ENCODE data around the gene PRSS56. TPM values are rescaled to one million over a fixed set of nuclear protein-coding genes. Genes with fewer than 3 reads are reported as not detected.

Gene PRSS56
- total RNA-seq, 4 donors from 2014 or later = not detected

DNA sequence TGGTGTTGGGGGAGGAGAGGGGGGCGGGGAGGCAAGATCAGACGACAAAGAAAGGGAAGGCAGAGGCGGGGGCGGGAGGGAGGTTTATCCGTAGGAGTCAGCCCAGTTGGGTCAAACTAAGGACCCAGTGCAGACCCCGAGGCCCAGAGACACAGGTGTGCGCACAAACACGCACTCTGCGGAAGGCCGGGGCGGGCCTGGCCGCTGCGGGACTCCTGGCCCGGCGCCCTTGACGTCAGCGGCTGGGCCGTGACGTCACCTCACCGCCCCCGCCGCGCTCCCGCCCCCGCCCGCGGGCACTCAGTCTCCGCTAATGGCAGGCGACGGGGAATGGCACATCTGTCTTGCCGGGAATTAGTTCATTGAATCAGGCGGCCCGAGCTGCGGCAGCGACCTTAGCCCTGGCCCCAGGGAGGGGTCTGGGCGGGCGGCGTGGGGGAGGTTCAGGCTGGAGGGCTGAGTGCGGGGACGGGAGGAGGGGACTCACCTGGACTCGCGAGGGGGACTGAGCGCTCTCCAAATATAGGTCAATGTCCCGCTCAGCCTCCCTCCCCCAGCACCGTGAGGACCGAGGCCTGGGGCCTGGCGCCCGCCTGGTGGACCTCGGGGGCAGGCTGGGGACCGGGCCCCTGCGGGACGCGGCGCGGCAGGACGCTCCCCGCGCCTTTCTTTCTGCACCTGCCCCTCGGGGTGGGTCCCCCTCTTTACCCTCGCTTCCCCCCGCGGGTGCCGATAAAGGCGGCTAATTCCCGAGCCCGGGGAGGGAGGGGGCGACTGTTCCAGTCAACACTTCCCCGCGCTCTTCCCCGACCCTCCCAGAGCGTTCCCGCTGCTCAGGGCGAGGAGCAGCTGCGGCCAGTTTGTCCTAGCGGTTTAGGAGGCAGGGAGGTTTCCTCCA lies 17.0 kb upstream of the PRSS56 start:
- Histone ChIP-seq H3K4me3 (replicated peaks in 1 of 3) (peak overlapping the region in 2 of 3 donors; percentile 9 to 36), H3K27ac (no peak overlapping the region), H3K27me3 (no peaks in the 10 kb centered on the region), H3K4me1 (peaks cover 8 to 23% of the 10 kb centered on the region in 2 donors), H3K9me3 (no peaks in the 10 kb centered on the region), H3K36me3 (no peaks in the 10 kb centered on the region)
- intact Hi-C loops (cut with DNase I) = no loop called here
- 17 to 22% methylated on average over 13 to 33 of the region's 75 CpGs for WGBS, 2 donors
- peak; percentile 21 to 27 for DNase-seq
- TF ChIP-seq, protein P1, sequence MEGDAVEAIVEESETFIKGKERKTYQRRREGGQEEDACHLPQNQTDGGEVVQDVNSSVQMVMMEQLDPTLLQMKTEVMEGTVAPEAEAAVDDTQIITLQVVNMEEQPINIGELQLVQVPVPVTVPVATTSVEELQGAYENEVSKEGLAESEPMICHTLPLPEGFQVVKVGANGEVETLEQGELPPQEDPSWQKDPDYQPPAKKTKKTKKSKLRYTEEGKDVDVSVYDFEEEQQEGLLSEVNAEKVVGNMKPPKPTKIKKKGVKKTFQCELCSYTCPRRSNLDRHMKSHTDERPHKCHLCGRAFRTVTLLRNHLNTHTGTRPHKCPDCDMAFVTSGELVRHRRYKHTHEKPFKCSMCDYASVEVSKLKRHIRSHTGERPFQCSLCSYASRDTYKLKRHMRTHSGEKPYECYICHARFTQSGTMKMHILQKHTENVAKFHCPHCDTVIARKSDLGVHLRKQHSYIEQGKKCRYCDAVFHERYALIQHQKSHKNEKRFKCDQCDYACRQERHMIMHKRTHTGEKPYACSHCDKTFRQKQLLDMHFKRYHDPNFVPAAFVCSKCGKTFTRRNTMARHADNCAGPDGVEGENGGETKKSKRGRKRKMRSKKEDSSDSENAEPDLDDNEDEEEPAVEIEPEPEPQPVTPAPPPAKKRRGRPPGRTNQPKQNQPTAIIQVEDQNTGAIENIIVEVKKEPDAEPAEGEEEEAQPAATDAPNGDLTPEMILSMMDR (IDR thresholded peaks at IDR 0.05) = no peak
- no peak for TF ChIP-seq POLR2A (IDR thresholded peaks at IDR 0.05)

DNA sequence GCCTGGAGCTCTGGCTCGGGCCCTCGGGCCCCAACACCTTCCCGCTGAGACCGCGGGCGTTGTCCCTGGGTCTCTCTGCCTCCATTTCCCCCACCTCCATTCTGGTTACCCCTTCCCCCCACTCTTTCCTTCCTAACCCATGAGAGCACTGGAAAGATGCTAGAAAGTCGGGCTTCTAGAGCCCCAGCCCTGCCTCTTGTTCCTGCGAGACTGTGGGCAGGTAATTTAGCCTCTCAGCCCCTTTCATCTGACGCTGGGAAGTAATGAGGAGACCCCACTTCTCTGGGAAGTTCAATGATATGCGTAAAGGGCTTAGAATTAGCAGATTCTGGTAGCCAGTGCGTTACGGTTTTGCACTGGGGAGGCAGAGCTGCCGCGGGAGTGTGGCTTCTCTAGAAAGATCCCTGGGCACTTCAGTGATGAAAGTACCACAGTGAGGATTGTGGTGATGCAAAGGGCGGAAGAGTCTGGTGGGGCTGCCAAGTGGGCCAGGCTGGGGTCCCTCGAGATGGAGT lies 16.3 kb upstream of the PRSS56 start:
- H3K4me3 ChIP-seq (replicated peaks in 1 of 3) = no peak overlapping the region
- no peak overlapping the region for H3K27ac ChIP-seq
- H3K36me3 ChIP-seq = no peaks in the 10 kb centered on the region
- no peak for TF ChIP-seq POLR2A (IDR thresholded peaks at IDR 0.05)
- TF ChIP-seq, protein P1 (IDR thresholded peaks at IDR 0.05) = no peak
- intact Hi-C loops (cut with DNase I) = no loop called here
- H3K27me3 ChIP-seq = no peaks in the 10 kb centered on the region
- H3K4me1 ChIP-seq = peaks cover 8 to 23% of the 10 kb centered on the region in 2 donors
- DNase-seq = no peak
- no peaks in the 10 kb centered on the region for H3K9me3 ChIP-seq
- 48 to 70% methylated on average over 16 of the region's 16 CpGs for WGBS, 2 donors

DNA sequence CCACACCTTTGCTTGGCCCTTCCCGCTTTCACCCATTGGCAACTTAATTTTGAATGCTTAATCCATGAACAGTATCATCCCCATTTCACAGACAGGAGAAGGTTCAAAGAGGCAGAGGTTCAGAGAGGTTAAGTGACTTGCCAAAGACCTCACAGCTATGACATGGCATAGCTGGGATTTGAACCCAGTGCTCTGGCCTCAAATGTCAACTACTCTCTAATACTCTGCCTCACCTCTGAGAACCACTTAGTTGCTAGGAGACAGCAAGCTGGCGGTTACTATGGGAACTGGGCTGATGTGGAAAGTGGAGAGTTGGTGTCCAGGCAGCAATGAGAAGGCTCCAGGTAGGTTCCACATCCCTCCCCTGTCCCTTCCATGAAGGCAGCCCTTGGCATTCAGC lies 15.8 kb upstream of the PRSS56 start:
- H3K4me1 ChIP-seq = peaks cover 8 to 23% of the 10 kb centered on the region in 2 donors
- no peaks in the 10 kb centered on the region for H3K27me3 ChIP-seq
- H3K4me3 ChIP-seq (replicated peaks in 1 of 3) = no peak overlapping the region
- no peaks in the 10 kb centered on the region for H3K9me3 ChIP-seq
- TF ChIP-seq POLR2A (IDR thresholded peaks at IDR 0.05) = no peak
- TF ChIP-seq, protein P1 (IDR thresholded peaks at IDR 0.05) = no peak
- no peaks in the 10 kb centered on the region for H3K36me3 ChIP-seq
- intact Hi-C loops (cut with DNase I) = no loop called here
- DNase-seq = no peak
- H3K27ac ChIP-seq = no peak overlapping the region
- WGBS, 2 donors = 93 to 94% methylated on average over 1 to 2 of the region's 2 CpGs

DNA sequence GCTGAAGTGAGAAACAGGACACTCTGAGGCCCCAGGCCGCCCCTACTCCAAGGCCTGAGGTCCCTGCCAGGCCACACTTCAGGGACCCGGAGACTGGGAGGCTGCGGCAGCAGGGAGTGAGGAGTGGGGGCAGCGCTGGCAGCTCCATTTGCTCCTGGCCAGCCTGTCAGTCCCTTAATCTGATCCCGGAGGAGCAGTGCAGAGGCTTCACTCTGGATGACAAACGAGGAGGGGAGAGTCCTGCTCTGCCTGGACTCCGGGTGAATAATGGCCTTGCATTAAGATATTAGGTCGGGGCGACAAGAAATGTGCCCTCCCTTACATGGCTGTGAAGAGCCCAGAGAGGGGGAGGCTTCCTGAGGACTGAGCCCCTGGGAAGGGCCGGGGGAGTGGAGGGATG lies 14.3 kb upstream of the PRSS56 start:
- H3K27me3 ChIP-seq = no peaks in the 10 kb centered on the region

More for the DNA sequence above, 14.3 kb upstream of the PRSS56 start:
- Histone ChIP-seq H3K36me3 (no peaks in the 10 kb centered on the region), H3K27ac (no peak overlapping the region), H3K4me3 (replicated peaks in 1 of 3) (no peak overlapping the region), H3K9me3 (no peaks in the 10 kb centered on the region), H3K4me1 (peaks cover 8 to 23% of the 10 kb centered on the region in 2 donors)
- intact Hi-C loops (cut with DNase I) = no loop called here
- DNase-seq = no peak
- 62 to 80% methylated on average over 5 to 7 of the region's 10 CpGs for WGBS, 2 donors
- TF ChIP-seq, protein P1 (IDR thresholded peaks at IDR 0.05) = no peak
- TF ChIP-seq POLR2A (IDR thresholded peaks at IDR 0.05) = no peak

All from thyroid gland (tissue), 4 donors.